ENCODE results near the gene ZNRF3. TPM values are rescaled to one million over a fixed set of nuclear protein-coding genes. Genes with fewer than 3 reads are reported as not detected.

ZNRF3 gene
- polyA plus RNA-seq, 1 of the 3 experiments (the other 2 are of a cell fraction) = 4.2 TPM

DNA sequence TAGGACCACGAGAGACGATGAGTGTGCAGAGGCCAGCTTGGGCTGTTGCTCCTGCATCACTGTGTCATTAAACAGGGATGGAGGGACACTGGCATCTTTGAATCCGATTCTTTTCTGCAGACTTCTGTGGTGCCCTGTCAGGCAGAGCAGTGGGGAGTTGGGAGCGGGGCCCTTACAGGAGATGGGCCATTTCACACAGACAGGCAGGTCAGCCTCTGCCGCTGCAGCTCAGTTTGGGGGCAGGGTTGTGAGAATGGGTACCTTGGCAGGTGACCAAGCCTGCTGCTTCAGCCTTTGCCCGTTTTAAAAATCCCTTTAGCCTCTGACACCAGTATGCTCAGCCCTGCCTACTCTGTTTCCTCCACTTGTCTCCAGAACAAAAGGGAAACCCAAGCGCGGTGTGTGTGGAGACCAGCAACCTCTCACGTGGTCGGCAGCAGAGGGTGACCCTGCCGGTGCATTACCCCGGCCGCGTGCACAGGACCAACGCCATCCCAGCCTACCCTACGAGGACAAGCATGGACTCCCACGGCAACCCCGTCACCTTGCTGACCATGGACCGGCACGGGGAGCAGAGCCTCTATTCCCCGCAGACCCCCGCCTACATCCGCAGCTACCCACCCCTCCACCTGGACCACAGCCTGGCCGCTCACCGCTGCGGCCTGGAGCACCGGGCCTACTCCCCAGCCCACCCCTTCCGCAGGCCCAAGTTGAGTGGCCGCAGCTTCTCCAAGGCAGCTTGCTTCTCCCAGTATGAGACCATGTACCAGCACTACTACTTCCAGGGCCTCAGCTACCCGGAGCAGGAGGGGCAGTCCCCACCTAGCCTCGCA, 165.7 kb downstream of the ZNRF3 start:
- H3K27me3 ChIP-seq (ENCODE audit: insufficient read depth) = no peaks in the 10 kb centered on the region
- no peaks in the 10 kb centered on the region for H3K9me2 ChIP-seq
- H2AFZ ChIP-seq (ENCODE audit: low read depth) = no peak overlapping the region
- H3K27ac ChIP-seq (ENCODE audit: low read depth in 2 of 2, low read length in 1 of 2) = no peak overlapping the region
- peaks cover 14 to 41% of the 10 kb centered on the region in 2 experiments for H3K36me3 ChIP-seq (replicated peaks in 1 of 2; ENCODE audit: control insufficient read depth in 1 of 2, insufficient read depth in 2 of 2, low read length in 1 of 2)
- no peaks in the 10 kb centered on the region for H4K20me1 ChIP-seq (ENCODE audit: insufficient read depth)
- H3K9ac ChIP-seq = no peak overlapping the region
- no peak for TF ChIP-seq EZH2phosphoT487 (IDR thresholded peaks at IDR 0.05; ENCODE audit: borderline replicate concordance, low read depth)
- TF ChIP-seq YY1 (IDR thresholded peaks at IDR 0.05; ENCODE audit: low read depth) = no peak
- TF ChIP-seq TEAD4 (IDR thresholded peaks at IDR 0.05; ENCODE audit: borderline replicate concordance, insufficient read depth) = no peak
- no peak for TF ChIP-seq MEF2A (IDR thresholded peaks at IDR 0.05; ENCODE audit: borderline replicate concordance, low read depth)
- TF ChIP-seq TCF12 (IDR thresholded peaks at IDR 0.05) = no peak
- TF ChIP-seq, protein P1, sequence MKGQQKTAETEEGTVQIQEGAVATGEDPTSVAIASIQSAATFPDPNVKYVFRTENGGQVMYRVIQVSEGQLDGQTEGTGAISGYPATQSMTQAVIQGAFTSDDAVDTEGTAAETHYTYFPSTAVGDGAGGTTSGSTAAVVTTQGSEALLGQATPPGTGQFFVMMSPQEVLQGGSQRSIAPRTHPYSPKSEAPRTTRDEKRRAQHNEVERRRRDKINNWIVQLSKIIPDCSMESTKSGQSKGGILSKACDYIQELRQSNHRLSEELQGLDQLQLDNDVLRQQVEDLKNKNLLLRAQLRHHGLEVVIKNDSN (IDR thresholded peaks at IDR 0.05; ENCODE audit: borderline replicate concordance, low read depth) = no peak
- TF ChIP-seq CHD2 (IDR thresholded peaks at IDR 0.05; ENCODE audit: low read length, partially characterized antibody) = no peak
- TF ChIP-seq, protein P2, sequence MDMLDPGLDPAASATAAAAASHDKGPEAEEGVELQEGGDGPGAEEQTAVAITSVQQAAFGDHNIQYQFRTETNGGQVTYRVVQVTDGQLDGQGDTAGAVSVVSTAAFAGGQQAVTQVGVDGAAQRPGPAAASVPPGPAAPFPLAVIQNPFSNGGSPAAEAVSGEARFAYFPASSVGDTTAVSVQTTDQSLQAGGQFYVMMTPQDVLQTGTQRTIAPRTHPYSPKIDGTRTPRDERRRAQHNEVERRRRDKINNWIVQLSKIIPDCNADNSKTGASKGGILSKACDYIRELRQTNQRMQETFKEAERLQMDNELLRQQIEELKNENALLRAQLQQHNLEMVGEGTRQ (IDR thresholded peaks at IDR 0.05; ENCODE audit: borderline replicate concordance, low read depth, low read length) = no peak
- no peak for TF ChIP-seq RAD21 (IDR thresholded peaks at IDR 0.05; ENCODE audit: low read length)
- no peak for TF ChIP-seq RCOR1 (IDR thresholded peaks at IDR 0.05; ENCODE audit: low read length)
- TF ChIP-seq JUND (IDR thresholded peaks at IDR 0.05) = no peak
- no peak for TF ChIP-seq FOXJ3 (CRISPR knock-in tag; IDR thresholded peaks at IDR 0.05)
- TF ChIP-seq SMC3 (IDR thresholded peaks at IDR 0.05; ENCODE audit: low read depth, low read length) = no peak
- H3F3A ChIP-seq (replicated peaks; ENCODE audit: insufficient read depth) = peaks cover 16% of the 10 kb centered on the region
- DNase-seq = no peak
- no peak overlapping the region for H3K4me2 ChIP-seq
- H3K79me2 ChIP-seq (ENCODE audit: insufficient read depth) = no peaks in the 10 kb centered on the region
- 91% methylated on average over 18 of the region's 31 CpGs for WGBS (ENCODE audit: low lambda C conversion rate)
- CTCF ChIA-PET = interaction anchor here (0.8 to 2.0 kb wide), 3 partner anchors 8 to 193 kb away, joined by 3 to 9 read pairs (median 6); no protein-coding TSS in a partner anchor
- H3K4me1 ChIP-seq (ENCODE audit: control insufficient read depth in 1 of 2, insufficient read depth in 2 of 2, low read depth in 1 of 2, low read length in 1 of 2) = peaks cover 2 to 12% of the 10 kb centered on the region in 2 experiments; a peak in 3 of 4 replicates
- no peak overlapping the region for H3K4me3 ChIP-seq (ENCODE audit: low read depth in 2 of 2, low read length in 1 of 2)
- H3K9me3 ChIP-seq = no peaks in the 10 kb centered on the region
- POLR2A ChIA-PET = no interaction called here

DNA sequence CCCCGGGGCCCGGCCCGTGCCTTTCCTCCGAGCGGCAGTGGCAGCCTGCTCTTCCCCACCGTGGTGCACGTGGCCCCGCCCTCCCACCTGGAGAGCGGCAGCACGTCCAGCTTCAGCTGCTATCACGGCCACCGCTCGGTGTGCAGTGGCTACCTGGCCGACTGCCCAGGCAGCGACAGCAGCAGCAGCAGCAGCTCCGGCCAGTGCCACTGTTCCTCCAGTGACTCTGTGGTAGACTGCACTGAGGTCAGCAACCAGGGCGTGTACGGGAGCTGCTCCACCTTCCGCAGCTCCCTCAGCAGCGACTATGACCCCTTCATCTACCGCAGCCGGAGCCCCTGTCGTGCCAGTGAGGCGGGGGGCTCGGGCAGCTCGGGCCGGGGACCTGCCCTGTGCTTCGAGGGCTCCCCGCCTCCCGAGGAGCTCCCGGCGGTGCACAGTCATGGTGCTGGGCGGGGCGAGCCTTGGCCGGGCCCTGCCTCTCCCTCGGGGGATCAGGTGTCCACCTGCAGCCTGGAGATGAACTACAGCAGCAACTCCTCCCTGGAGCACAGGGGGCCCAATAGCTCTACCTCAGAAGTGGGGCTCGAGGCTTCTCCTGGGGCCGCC, 166.4 kb downstream of the ZNRF3 start:
- POLR2A ChIA-PET = no interaction called here
- no peaks in the 10 kb centered on the region for H3K27me3 ChIP-seq (ENCODE audit: insufficient read depth)
- H3K4me3 ChIP-seq (ENCODE audit: low read depth in 2 of 2, low read length in 1 of 2) = no peak overlapping the region
- H3F3A ChIP-seq (replicated peaks; ENCODE audit: insufficient read depth) = peaks cover 9% of the 10 kb centered on the region
- H3K27ac ChIP-seq (ENCODE audit: low read depth in 2 of 2, low read length in 1 of 2) = no peak overlapping the region
- H2AFZ ChIP-seq (ENCODE audit: low read depth) = no peak overlapping the region
- no peaks in the 10 kb centered on the region for H3K79me2 ChIP-seq (ENCODE audit: insufficient read depth)
- no peaks in the 10 kb centered on the region for H3K9me3 ChIP-seq
- H3K4me2 ChIP-seq = no peak overlapping the region
- peaks cover 0 to 7% of the 10 kb centered on the region in 2 experiments; a peak in 2 of 4 replicates for H3K4me1 ChIP-seq (ENCODE audit: control insufficient read depth in 1 of 2, insufficient read depth in 2 of 2, low read depth in 1 of 2, low read length in 1 of 2)
- CTCF ChIA-PET = interaction anchor here (0.8 to 1.3 kb wide), 4 partner anchors 9 to 194 kb away, joined by 3 to 6 read pairs (median 4); no protein-coding TSS in a partner anchor
- H3K36me3 ChIP-seq (replicated peaks in 1 of 2; ENCODE audit: control insufficient read depth in 1 of 2, insufficient read depth in 2 of 2, low read length in 1 of 2) = peaks cover 14 to 41% of the 10 kb centered on the region in 2 experiments
- DNase-seq = no peak
- H3K9me2 ChIP-seq = no peaks in the 10 kb centered on the region
- 96% methylated on average over 5 of the region's 38 CpGs for WGBS (ENCODE audit: low lambda C conversion rate)
- no peaks in the 10 kb centered on the region for H4K20me1 ChIP-seq (ENCODE audit: insufficient read depth)
- H3K9ac ChIP-seq = no peak overlapping the region
- TF ChIP-seq ELF1 (IDR thresholded peaks at IDR 0.05) (no peak), SIN3A (IDR thresholded peaks at IDR 0.05; ENCODE audit: borderline replicate concordance, low read depth, low read length) (no peak), NRF1 (IDR thresholded peaks at IDR 0.05; ENCODE audit: low read depth, low read length) (no peak), NFIC (IDR thresholded peaks at IDR 0.05; ENCODE audit: borderline replicate concordance) (no peak), FOXM1 (IDR thresholded peaks at IDR 0.05; ENCODE audit: low read depth) (no peak), MXI1 (IDR thresholded peaks at IDR 0.05; ENCODE audit: low read depth, low read length) (no peak), FOXJ3 (CRISPR knock-in tag; IDR thresholded peaks at IDR 0.05) (no peak), TCF12 (IDR thresholded peaks at IDR 0.05) (no peak), EZH2phosphoT487 (IDR thresholded peaks at IDR 0.05; ENCODE audit: borderline replicate concordance, low read depth) (no peak), JUND (IDR thresholded peaks at IDR 0.05) (no peak), POLR2AphosphoS5 (IDR thresholded peaks at IDR 0.05; ENCODE audit: low read depth, low read length) (no peak), RAD21 (IDR thresholded peaks at IDR 0.05; ENCODE audit: low read length) (no peak), GABPA (IDR thresholded peaks at IDR 0.05; ENCODE audit: low read depth) (no peak)
- TF ChIP-seq, protein P1 (IDR thresholded peaks at IDR 0.05; ENCODE audit: borderline replicate concordance, low read depth) = no peak
- TF ChIP-seq, protein P3, sequence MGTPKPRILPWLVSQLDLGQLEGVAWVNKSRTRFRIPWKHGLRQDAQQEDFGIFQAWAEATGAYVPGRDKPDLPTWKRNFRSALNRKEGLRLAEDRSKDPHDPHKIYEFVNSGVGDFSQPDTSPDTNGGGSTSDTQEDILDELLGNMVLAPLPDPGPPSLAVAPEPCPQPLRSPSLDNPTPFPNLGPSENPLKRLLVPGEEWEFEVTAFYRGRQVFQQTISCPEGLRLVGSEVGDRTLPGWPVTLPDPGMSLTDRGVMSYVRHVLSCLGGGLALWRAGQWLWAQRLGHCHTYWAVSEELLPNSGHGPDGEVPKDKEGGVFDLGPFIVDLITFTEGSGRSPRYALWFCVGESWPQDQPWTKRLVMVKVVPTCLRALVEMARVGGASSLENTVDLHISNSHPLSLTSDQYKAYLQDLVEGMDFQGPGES (IDR thresholded peaks at IDR 0.05; ENCODE audit: low read depth, low read length) = no peak

Data from SK-N-SH (cell line).